K562 (cell line): ENCODE data around the gene CMAS. TPM values are rescaled to one million over a fixed set of nuclear protein-coding genes. Genes with fewer than 3 reads are reported as not detected.

Experiments used
- ATAC-seq: fragments of 200-7000 bp; cut with Tn5 transposase; 3 replicates; pipeline ENCODE4 v1.9.1; 2020; ENCODE audit warnings: moderate library complexity
- BruUV-seq: library from RNA; stranded (reverse); fragments of 400-500 nt; replicated peaks from 2 replicates; lab custom pipeline; 2021; lab: Mats Ljungman, UMichigan
- CTCF ChIA-PET: fragments of 300-600 bp; formaldehyde crosslinking; extraction: SDS; loops from one replicate; lab custom pipeline; 2021; ENCODE audit warnings: low intra/inter-chr PET ratio; lab: Yijun Ruan, JAX
- POLR2A ChIA-PET: fragments of 300-600, 350-650 bp; sonication (Branson Sonifier 250); formaldehyde crosslinking; extraction: SDS; loops from one replicate; lab custom pipeline; 2021; ENCODE audit warnings: antibody characterized with exemption, inconsistent platforms; lab: Yijun Ruan, JAX
- DNase-seq, 4 experiments: peaks; one replicate each; pipeline versions ENCODE4 v3.0.0 to v3.0.0-alpha.2; 2011 to 2018; ENCODE audit warnings: low spot score in 3 of 4, mixed read lengths in 3 of 4; ENCODE audit errors: extremely low read depth in 1 of 4
- FAIRE-seq: peaks from 2 replicates; lab custom pipeline; 2011; peaks lifted over from hg19 to GRCh38; lab: Jason Lieb, UNC
- H2AFZ ChIP-seq: 2 replicates; pipeline ENCODE4 v1.6.0; 2011; ENCODE audit warnings: low read depth, low read length, control low read depth, inconsistent platforms
- H3K27ac ChIP-seq: fragments of 200-600 bp; 3 replicates; pipeline ENCODE4 v1.8.0; 2011; ENCODE audit warnings: low read depth, mild to moderate bottlenecking, control low read depth, inconsistent platforms, low read length, moderate library complexity, mixed read lengths; ENCODE audit errors: extremely low read depth
- H3K27me3 ChIP-seq, 2 experiments: fragments of 300-600 bp in 1 of 2; 2 replicates in 1 of 2; 3 replicates in 1 of 2; pipeline versions ENCODE4 v1.6.0 to v1.8.0; 2011; ENCODE audit warnings: inconsistent platforms in 2 of 2, low read length in 2 of 2, mild to moderate bottlenecking in 1 of 2, mixed read lengths in 1 of 2, moderate library complexity in 1 of 2; ENCODE audit not compliant: control insufficient read depth in 2 of 2, insufficient read depth in 2 of 2
- H3K36me3 ChIP-seq: fragments of 300-600 bp; 3 replicates; pipeline ENCODE4 v1.8.0; 2011; ENCODE audit warnings: mild to moderate bottlenecking, low read length, inconsistent platforms; ENCODE audit not compliant: control insufficient read depth, insufficient read depth
- H3K4me1 ChIP-seq, 2 experiments: fragments of 200-600 bp in 1 of 2; replicated peaks in 1 of 2; 2 replicates in 1 of 2; 3 replicates in 1 of 2; pipeline versions ENCODE4 v1.5.1 to v1.8.0; 2011; ENCODE audit warnings: inconsistent platforms in 2 of 2, low read length in 2 of 2, mild to moderate bottlenecking in 1 of 2, mixed read lengths in 1 of 2, moderate library complexity in 1 of 2; ENCODE audit not compliant: control insufficient read depth in 2 of 2, insufficient read depth in 2 of 2
- H3K4me2 ChIP-seq: 2 replicates; pipeline ENCODE4 v1.6.1; 2011; ENCODE audit warnings: low read length, control low read depth, inconsistent platforms, mixed read lengths; ENCODE audit not compliant: insufficient read depth
- H3K4me3 ChIP-seq: fragments of 200-600 bp; sonication (generic), shearing (Covaris generic); 2 replicates; pipeline ENCODE4 v1.5.1; 2016; ENCODE audit warnings: control low read depth, inconsistent platforms
- H3K79me2 ChIP-seq: fragments of 200-600 bp; 3 replicates; pipeline ENCODE4 v1.8.0; 2011; ENCODE audit warnings: low read length, inconsistent platforms; ENCODE audit not compliant: control insufficient read depth, insufficient read depth
- H3K9ac ChIP-seq, 2 experiments: 2 replicates each; pipeline versions ENCODE4 v1.6.0 to v1.6.1; 2011; ENCODE audit warnings: low read depth in 2 of 2, low read length in 2 of 2, control low read depth in 1 of 2, inconsistent platforms in 1 of 2, mild to moderate bottlenecking in 1 of 2, mixed read lengths in 1 of 2; ENCODE audit not compliant: insufficient read depth in 1 of 2
- H3K9me1 ChIP-seq: one replicate; pipeline ENCODE4 v1.6.0; 2011; ENCODE audit warnings: inconsistent platforms, mild to moderate bottlenecking, low read length, moderate library complexity; ENCODE audit not compliant: control insufficient read depth, insufficient read depth
- H3K9me3 ChIP-seq: replicated peaks from 2 replicates; pipeline ENCODE4 v1.5.1; 2011; ENCODE audit warnings: low read depth, low read length, inconsistent platforms; ENCODE audit not compliant: control insufficient read depth, insufficient read depth
- H4K20me1 ChIP-seq: replicated peaks from 2 replicates; pipeline ENCODE4 v1.6.1; 2011; ENCODE audit warnings: low read length, inconsistent platforms, mixed read lengths; ENCODE audit not compliant: control insufficient read depth, insufficient read depth
- CBX8 ChIP-seq: fragments of 200-600 bp; sonication (generic); IDR thresholded peaks from 2 replicates; pipeline ENCODE4 v1.6.1; 2012; ENCODE audit warnings: borderline replicate concordance, mixed run types, low read depth, mild to moderate bottlenecking, moderate library complexity, mixed read lengths, low read length, control low read depth, inconsistent platforms; ENCODE audit not compliant: poor library complexity, severe bottlenecking; ENCODE audit errors: extremely low read depth
- CHAMP1 ChIP-seq: fragments of 450-650 bp; IDR thresholded peaks from 2 replicates; pipeline ENCODE4 v1.6.1; 2016; ENCODE audit warnings: mild to moderate bottlenecking
- ETV5 ChIP-seq: sonication (generic); formaldehyde crosslinking; IDR thresholded peaks from 2 replicates; pipeline ENCODE4 v1.4.0; 2020; ENCODE audit warnings: low read depth, mild to moderate bottlenecking, missing genetic modification reagents
- FUS ChIP-seq: fragments of 200-400 bp; formaldehyde crosslinking; optimal IDR thresholded peaks from 2 replicates; pipeline ENCODE3; 2017; ENCODE audit warnings: low read depth, low read length
- MECOM ChIP-seq: fragments of 250-450 bp; sonication (Bioruptor Pico); IDR thresholded peaks from 2 replicates; pipeline ENCODE4 v1.8.0; 2022; ENCODE audit warnings: inconsistent platforms
- MTA1 ChIP-seq: fragments of 450-650 bp; IDR thresholded peaks from 2 replicates; pipeline ENCODE4 v1.6.1; 2017; ENCODE audit warnings: borderline replicate concordance
- MYC ChIP-seq, 2 experiments: fragments of 250-450 bp in 1 of 2; sonication (Bioruptor Pico) in 1 of 2; IDR thresholded peaks; 2 replicates each; pipeline versions ENCODE4 v1.5.1 to v1.6.1; 2012 to 2021; ENCODE audit warnings: low read depth in 2 of 2, borderline replicate concordance in 1 of 2, improper control_type of control experiment in 1 of 2, low read length in 1 of 2, mild to moderate bottlenecking in 1 of 2, moderate library complexity in 1 of 2
- RBM17 ChIP-seq: fragments of 200-400 bp; formaldehyde crosslinking; IDR thresholded peaks from 2 replicates; pipeline ENCODE4 v1.6.1; 2017; ENCODE audit warnings: low read depth, mild to moderate bottlenecking, low read length, borderline replicate concordance
- RNF2 ChIP-seq: sonication (generic); IDR thresholded peaks from 2 replicates; pipeline ENCODE4 v1.6.1; 2016
- SMARCA4 ChIP-seq: fragments of 450-650 bp; IDR thresholded peaks from 2 replicates; pipeline ENCODE4 v1.6.1; 2016
- TFAM ChIP-seq: fragments of 250-450 bp; sonication (Bioruptor Pico); conservative IDR thresholded peaks from 2 replicates; pipeline ENCODE4 v1.5.0; 2021; ENCODE audit warnings: mild to moderate bottlenecking, moderate library complexity
- ZBED1 ChIP-seq: IDR thresholded peaks from 2 replicates; pipeline ENCODE4 v1.6.1; 2014
- ZNF165 ChIP-seq: fragments of 250-450 bp; sonication (Bioruptor Pico); IDR thresholded peaks from 2 replicates; pipeline ENCODE4 v1.4.0; 2020; ENCODE audit warnings: borderline replicate concordance
- ZNF175 ChIP-seq: fragments of 200-800 bp; sonication (Bioruptor generic); IDR thresholded peaks from 2 replicates; pipeline ENCODE4 v1.6.1; 2016; ENCODE audit warnings: low read depth, mild to moderate bottlenecking, missing genetic modification characterization, missing compliant biosample characterization
- in situ Hi-C: fragments of 300-500 bp; cut with MboI; formaldehyde crosslinking; loops from 4 replicates; pipeline ENCODE4 v1.15.0; 2018; ENCODE audit warnings: inconsistent platforms, mixed read lengths
- intact Hi-C: fragments of 100-400 bp; cut with micrococcal nuclease; formaldehyde crosslinking; loops from 2 replicates; pipeline ENCODE4 v1.14.2; 2022
- polyA plus RNA-seq, 8 experiments: library from polyadenylated mRNA; depleted of rRNA in 4 of 8; stranded (reverse) in 5 of 8; unstranded in 3 of 8; fragments of >200 nt; fragmentation: Nextera tagmentation in 2 of 8; fragmentation: Illumina TruSeq in 1 of 8; extraction: Ambion mirVana in 2 of 8; extraction: Trizol in 1 of 8; gene quantifications; 2 replicates each; pipeline versions ENCODE4 v1.2.1 to v1.2.3, GENCODE V29; 2011 to 2014; ENCODE audit warnings: inconsistent platforms in 1 of 8, missing spikeins in 1 of 8
- total RNA-seq, 7 experiments: library from RNA; depleted of rRNA in 6 of 7; stranded (reverse); fragments of >200 nt in 6 of 7; fragmentation: Illumina TruSeq in 2 of 7; extraction: Trizol in 2 of 7; gene quantifications; 2 replicates each; pipeline versions ENCODE4 v1.2.1 to v1.2.3, GENCODE V29; 2011 to 2021; ENCODE audit warnings: low replicate concordance in 1 of 7

CMAS gene
- total and polyA plus RNA-seq, 9 of the 15 experiments (the other 6 are each of a cell fraction or from before 2014, with no cell fraction given), result 29.7 to 108 (median 65.3) TPM

- no peak for DNase-seq
- no peak overlapping the region for H3K4me3 ChIP-seq
- no peaks in the 10 kb centered on the region for H3K79me2 ChIP-seq
- no peak overlapping the region for H3K9ac ChIP-seq
- BruUV-seq, result no TSS peak
- no peaks in the 10 kb centered on the region for H3K27me3 ChIP-seq
- peaks cover 0 to 3% of the 10 kb centered on the region in 2 experiments; a peak in 1 of 5 replicates for H3K4me1 ChIP-seq
- H4K20me1 ChIP-seq, result no peaks in the 10 kb centered on the region
- no peaks in the 10 kb centered on the region for H3K9me3 ChIP-seq
- no peak overlapping the region for H2AFZ ChIP-seq
- no peak for FAIRE-seq
- no peak overlapping the region for H3K4me2 ChIP-seq
- H3K9me1 ChIP-seq, result no peaks in the 10 kb centered on the region
- TF ChIP-seq ZNF165 (CRISPR knock-in tag) (no peak), ZNF175 (no peak), TFAM (CRISPR knock-in tag) (no peak), RBM17 (no peak), SMARCA4 (no peak), MECOM (CRISPR knock-in tag) (no peak), ZBED1 (no peak), MTA1 (no peak), MYC (IDR thresholded peaks at IDR 0.05; ENCODE audit: low read depth, low read length) (no peak), MYC (CRISPR knock-in tag; IDR thresholded peaks at IDR 0.05; ENCODE audit: borderline replicate concordance, low read depth) (no peak), CHAMP1 (no peak), CBX8 (no peak), ETV5 (no peak), FUS (no peak), RNF2 (no peak)
- no peaks in the 10 kb centered on the region for H3K36me3 ChIP-seq
- ATAC-seq, result no peak
- H3K27ac ChIP-seq, result no peak overlapping the region
- in situ Hi-C loops (no loop called here), intact Hi-C loops (no loop called here)
- ChIA-PET POLR2A (no interaction called here), CTCF (no interaction called here)
Observed at GRCh38 chr12:22016982-22017381, 29.0 kb upstream of the CMAS start.
